Nephron (organoid): ENCODE measurements around the gene AGPAT3.

Source experiments
- H3K27ac Mint-ChIP-seq, 3 experiments: 2 replicates each; pipeline ENCODE4 v1.8.0; 2020; ENCODE audit warnings: mixed read lengths in 3 of 3, mild to moderate bottlenecking in 2 of 3, moderate library complexity in 1 of 3
- H3K27me3 Mint-ChIP-seq: 2 replicates; pipeline ENCODE4 v1.8.0; 2021; ENCODE audit warnings: low read depth, mild to moderate bottlenecking, moderate library complexity, mixed read lengths
- H3K36me3 Mint-ChIP-seq: 2 replicates; pipeline ENCODE4 v1.8.0; 2020; ENCODE audit warnings: low read depth, mixed read lengths
- H3K4me1 Mint-ChIP-seq: 2 replicates; pipeline ENCODE4 v1.8.0; 2020; ENCODE audit warnings: mixed read lengths
- H3K4me3 Mint-ChIP-seq, 3 experiments: 2 replicates each; pipeline ENCODE4 v1.8.0; 2020; ENCODE audit warnings: mild to moderate bottlenecking in 3 of 3, mixed read lengths in 3 of 3, moderate library complexity in 2 of 3
- H3K9me3 Mint-ChIP-seq: 2 replicates; pipeline ENCODE4 v1.8.0; 2020; ENCODE audit warnings: mixed read lengths
- TF ChIP-seq, protein P1 (sequence below), 3 experiments: fragments of 200-600 bp; sonication (generic); IDR thresholded peaks; one replicate each; pipeline ENCODE4 v1.5.0; 2021; ENCODE audit warnings: antibody characterized with exemption in 3 of 3; ENCODE audit not compliant: unreplicated experiment in 3 of 3

AGPAT3 gene

DNA sequence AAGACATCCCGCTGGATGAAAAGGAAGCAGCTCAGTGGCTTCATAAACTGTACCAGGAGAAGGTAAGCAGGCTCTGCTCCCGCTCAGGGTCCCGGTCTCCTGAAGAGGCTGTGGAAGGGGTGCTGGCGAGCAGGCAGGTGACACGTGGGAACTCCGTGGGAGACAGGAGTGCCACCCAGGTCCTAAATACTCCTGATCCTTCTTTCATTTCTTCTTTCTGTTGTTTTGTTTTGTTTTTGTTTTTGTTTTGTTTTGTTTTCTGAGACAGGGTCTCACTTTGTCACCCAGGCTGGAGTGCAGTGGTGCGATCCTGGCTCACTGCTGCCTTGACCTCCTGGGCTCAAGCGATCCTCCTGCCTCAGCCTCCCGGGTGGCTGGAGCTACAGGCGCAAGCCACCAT, 113.0 kb downstream of the AGPAT3 start:
- Mint-ChIP-seq H3K9me3 (no peaks in the 10 kb centered on the region), H3K36me3 (peaks cover 3% of the 10 kb centered on the region), H3K4me1 (peaks cover 24% of the 10 kb centered on the region), H3K27me3 (no peaks in the 10 kb centered on the region), H3K4me3 (no peak overlapping the region), H3K27ac (no peak overlapping the region)
- TF ChIP-seq, protein P1, sequence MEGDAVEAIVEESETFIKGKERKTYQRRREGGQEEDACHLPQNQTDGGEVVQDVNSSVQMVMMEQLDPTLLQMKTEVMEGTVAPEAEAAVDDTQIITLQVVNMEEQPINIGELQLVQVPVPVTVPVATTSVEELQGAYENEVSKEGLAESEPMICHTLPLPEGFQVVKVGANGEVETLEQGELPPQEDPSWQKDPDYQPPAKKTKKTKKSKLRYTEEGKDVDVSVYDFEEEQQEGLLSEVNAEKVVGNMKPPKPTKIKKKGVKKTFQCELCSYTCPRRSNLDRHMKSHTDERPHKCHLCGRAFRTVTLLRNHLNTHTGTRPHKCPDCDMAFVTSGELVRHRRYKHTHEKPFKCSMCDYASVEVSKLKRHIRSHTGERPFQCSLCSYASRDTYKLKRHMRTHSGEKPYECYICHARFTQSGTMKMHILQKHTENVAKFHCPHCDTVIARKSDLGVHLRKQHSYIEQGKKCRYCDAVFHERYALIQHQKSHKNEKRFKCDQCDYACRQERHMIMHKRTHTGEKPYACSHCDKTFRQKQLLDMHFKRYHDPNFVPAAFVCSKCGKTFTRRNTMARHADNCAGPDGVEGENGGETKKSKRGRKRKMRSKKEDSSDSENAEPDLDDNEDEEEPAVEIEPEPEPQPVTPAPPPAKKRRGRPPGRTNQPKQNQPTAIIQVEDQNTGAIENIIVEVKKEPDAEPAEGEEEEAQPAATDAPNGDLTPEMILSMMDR (IDR thresholded peaks at IDR 0.05; ENCODE audit: unreplicated experiment in 3 of 3), result no peak

DNA sequence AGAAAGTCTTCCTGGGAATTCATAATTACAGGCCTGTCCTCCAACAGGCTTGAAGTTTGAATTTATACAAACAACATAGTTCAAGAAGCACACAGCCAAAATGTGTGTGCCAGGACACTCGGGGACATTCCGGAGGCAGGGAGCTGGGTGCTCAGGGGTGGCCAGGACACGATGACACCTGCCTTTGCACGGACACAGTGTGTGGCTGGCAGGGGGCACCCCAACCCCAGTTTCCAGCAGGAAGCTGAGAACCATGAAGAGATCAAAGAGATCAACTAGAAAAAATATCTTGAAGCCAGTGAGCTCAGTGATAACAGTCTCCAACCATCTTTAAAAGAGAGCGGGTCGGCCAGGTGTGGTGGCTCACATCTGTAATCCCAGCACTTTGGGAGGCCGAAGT, 114.6 kb downstream of the AGPAT3 start:
- H3K36me3 Mint-ChIP-seq, result peaks cover 3% of the 10 kb centered on the region
- H3K4me3 Mint-ChIP-seq, result no peak overlapping the region
- H3K27me3 Mint-ChIP-seq, result no peaks in the 10 kb centered on the region
- H3K4me1 Mint-ChIP-seq, result peaks cover 27% of the 10 kb centered on the region
- H3K27ac Mint-ChIP-seq, result no peak overlapping the region
- TF ChIP-seq, protein P1 (IDR thresholded peaks at IDR 0.05; ENCODE audit: unreplicated experiment in 3 of 3), result no peak
- H3K9me3 Mint-ChIP-seq, result no peaks in the 10 kb centered on the region

DNA sequence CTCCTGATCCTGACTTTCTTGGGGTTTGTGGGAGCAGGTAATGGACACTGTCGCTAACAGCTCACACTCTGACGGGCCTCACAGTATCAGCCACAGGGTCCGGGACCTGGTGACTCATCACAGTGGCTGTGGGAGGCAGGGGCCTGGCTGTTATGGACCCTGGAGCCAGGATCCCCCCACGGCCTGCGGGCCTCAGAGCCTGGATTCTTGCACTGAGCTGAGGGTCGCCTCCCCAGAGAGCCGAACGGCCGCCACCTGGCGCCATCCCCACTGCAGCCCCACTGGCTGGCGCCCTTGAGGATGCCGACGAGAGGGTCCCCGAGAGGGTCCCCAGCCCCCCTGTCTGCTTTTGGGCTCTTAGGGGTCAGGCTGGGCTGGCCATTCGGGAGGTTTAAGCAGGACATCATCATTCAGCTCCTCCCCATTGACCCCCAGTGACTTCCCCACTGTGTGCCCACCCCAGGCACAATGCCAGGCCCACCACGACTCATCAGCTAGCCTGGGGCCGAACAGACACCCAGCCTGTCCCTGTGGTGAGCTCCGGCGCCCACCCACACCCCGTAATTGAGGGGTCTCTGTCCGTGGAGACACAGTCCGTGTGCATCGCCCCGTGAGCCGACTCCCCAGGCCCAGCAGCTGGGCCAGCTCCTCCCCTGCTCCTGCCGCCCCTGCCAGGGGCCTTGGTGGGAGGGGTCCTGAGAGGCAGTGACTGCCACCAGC, 116.3 kb downstream of the AGPAT3 start:
- peaks cover 34% of the 10 kb centered on the region for H3K4me1 Mint-ChIP-seq
- TF ChIP-seq, protein P1 (IDR thresholded peaks at IDR 0.05; ENCODE audit: unreplicated experiment in 3 of 3), result no peak
- H3K27ac Mint-ChIP-seq, result peak overlapping the region in 1 of 3 experiments; percentile 72
- H3K4me3 Mint-ChIP-seq, result no peak overlapping the region
- H3K9me3 Mint-ChIP-seq, result no peaks in the 10 kb centered on the region
- H3K27me3 Mint-ChIP-seq, result peaks cover 9% of the 10 kb centered on the region
- peaks cover 3% of the 10 kb centered on the region for H3K36me3 Mint-ChIP-seq

DNA sequence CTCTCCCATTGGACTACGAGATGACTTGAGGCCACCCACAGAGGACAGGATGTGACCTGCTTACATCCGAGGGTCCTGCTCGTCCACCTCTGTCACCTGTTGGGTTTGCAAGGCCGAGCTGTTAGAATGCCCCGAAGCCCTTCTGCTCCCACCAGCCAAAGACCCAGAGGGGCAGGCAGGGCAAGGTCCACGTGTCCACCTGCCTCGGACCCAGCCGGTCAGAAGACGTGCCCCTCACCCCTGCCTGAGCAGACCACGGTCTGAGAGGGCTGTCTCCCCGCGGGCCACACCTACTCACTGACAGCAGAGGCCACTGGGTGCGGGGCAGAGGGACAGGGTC, 116.8 kb downstream of the AGPAT3 start:
- H3K27me3 Mint-ChIP-seq, result peaks cover 9% of the 10 kb centered on the region
- no peaks in the 10 kb centered on the region for H3K9me3 Mint-ChIP-seq
- peak overlapping the region in 1 of 3 experiments; percentile 72 for H3K27ac Mint-ChIP-seq
- no peak overlapping the region for H3K4me3 Mint-ChIP-seq
- TF ChIP-seq, protein P1 (IDR thresholded peaks at IDR 0.05; ENCODE audit: unreplicated experiment in 3 of 3), result no peak
- peaks cover 40% of the 10 kb centered on the region for H3K4me1 Mint-ChIP-seq
- H3K36me3 Mint-ChIP-seq, result peaks cover 3% of the 10 kb centered on the region

DNA sequence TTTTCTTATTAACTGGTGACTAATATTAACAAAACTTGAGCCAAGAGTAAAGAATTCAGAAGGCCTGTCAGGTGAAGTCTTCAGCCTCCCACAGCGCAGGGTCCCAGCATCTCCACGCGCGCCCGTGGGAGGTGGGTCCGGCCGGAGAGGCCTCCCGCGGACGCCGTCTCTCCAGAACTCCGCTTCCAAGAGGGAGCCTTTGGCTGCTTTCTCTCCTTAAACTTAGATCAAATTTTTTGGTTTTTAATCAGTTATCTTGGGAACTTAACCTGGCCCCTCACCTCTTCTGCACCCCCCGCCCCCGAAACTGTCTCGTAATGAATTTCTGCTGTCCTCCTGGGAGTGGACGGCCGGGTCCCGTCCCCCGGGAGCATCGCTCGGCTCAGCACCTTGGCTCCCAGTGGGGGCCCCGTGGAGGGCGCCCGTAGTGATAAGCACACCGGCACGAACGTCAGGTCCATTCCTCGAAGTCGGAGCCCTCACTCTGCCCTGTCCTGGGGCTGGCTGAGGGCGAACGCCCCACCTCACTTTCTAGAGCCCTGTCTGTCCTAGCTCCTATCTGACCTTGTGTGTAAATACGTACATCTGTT, 117.6 kb downstream of the AGPAT3 start:
- Mint-ChIP-seq H3K4me3 (no peak overlapping the region), H3K27me3 (peaks cover 9% of the 10 kb centered on the region), H3K36me3 (peaks cover 3% of the 10 kb centered on the region), H3K4me1 (peaks cover 40% of the 10 kb centered on the region), H3K9me3 (no peaks in the 10 kb centered on the region), H3K27ac (peak overlapping the region in 1 of 3 experiments; percentile 72)
- TF ChIP-seq, protein P1 (IDR thresholded peaks at IDR 0.05; ENCODE audit: unreplicated experiment in 3 of 3), result no peak

DNA sequence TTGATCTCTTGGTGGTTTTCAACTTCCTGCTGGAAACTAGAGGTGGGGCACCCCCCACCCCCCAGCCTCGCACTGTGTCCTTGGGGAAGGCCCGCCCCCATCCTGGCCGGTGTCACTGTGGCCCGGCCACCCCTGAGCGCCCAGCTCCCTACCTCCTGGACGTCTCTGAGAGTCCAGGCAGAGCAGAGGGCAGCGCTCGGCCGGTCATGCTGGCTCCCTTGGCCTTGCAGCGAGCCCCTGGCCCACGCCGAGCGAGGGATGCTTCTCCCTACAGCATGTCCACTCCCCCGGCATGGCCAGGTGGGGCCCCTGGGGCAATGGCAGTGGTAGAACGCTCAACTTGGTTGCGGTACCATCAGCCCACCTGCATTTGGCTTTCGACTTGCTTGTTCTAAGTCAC, 118.4 kb downstream of the AGPAT3 start:
- peaks cover 40% of the 10 kb centered on the region for H3K4me1 Mint-ChIP-seq
- H3K27me3 Mint-ChIP-seq, result peaks cover 9% of the 10 kb centered on the region
- no peaks in the 10 kb centered on the region for H3K9me3 Mint-ChIP-seq

More for the DNA sequence above, 118.4 kb downstream of the AGPAT3 start:
- Mint-ChIP-seq H3K27ac (no peak overlapping the region), H3K4me3 (no peak overlapping the region), H3K36me3 (peaks cover 3% of the 10 kb centered on the region)
- TF ChIP-seq, protein P1 (IDR thresholded peaks at IDR 0.05; ENCODE audit: unreplicated experiment in 3 of 3), result no peak
